Measurements from ENCODE around the gene USP21.

DNA sequence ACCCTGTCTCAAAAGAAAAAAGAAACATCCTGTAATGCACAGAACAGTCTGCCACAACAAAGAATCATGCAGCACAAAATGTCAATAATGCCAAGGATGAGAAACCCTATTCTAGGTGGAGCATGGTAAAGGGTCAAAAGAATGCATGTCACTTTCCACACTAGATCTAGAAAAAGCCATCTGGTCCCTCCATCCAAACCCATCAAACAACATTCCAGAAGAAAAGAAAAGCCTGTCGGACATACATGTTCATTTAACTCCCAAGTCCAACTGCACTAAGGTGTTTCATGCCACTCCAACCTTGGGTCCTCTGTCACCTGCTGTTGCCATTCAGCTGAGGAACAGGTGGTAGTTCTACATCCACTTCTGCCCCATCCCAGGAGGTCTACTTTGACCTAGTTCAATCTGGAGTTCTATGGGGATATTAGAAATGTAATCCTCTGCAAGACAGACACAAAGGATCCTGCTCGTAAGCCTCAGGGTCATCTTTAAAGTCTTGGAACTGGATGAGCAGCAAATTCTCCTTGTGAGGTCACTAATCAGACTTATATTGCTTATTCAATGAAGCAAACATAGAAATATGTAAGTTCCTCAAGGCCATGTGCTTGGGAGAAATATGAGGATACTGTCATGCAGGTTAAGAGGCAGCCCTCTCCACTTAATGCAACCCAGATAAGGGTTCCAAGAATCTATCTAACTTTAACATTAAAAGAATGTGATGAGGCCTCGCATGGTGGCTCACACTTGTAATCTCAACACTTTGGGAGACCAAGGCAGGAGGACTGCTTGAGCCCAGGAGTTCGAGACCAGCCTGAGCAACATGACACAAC, 30.5 kb upstream of the USP21 start:
- TF ChIP-seq FOXP2 (optimal IDR thresholded peaks at IDR 0.05; ENCODE audit: borderline replicate concordance, extremely low read depth, extremely low read length, insufficient read depth): no peak
- TF ChIP-seq, protein P1, sequence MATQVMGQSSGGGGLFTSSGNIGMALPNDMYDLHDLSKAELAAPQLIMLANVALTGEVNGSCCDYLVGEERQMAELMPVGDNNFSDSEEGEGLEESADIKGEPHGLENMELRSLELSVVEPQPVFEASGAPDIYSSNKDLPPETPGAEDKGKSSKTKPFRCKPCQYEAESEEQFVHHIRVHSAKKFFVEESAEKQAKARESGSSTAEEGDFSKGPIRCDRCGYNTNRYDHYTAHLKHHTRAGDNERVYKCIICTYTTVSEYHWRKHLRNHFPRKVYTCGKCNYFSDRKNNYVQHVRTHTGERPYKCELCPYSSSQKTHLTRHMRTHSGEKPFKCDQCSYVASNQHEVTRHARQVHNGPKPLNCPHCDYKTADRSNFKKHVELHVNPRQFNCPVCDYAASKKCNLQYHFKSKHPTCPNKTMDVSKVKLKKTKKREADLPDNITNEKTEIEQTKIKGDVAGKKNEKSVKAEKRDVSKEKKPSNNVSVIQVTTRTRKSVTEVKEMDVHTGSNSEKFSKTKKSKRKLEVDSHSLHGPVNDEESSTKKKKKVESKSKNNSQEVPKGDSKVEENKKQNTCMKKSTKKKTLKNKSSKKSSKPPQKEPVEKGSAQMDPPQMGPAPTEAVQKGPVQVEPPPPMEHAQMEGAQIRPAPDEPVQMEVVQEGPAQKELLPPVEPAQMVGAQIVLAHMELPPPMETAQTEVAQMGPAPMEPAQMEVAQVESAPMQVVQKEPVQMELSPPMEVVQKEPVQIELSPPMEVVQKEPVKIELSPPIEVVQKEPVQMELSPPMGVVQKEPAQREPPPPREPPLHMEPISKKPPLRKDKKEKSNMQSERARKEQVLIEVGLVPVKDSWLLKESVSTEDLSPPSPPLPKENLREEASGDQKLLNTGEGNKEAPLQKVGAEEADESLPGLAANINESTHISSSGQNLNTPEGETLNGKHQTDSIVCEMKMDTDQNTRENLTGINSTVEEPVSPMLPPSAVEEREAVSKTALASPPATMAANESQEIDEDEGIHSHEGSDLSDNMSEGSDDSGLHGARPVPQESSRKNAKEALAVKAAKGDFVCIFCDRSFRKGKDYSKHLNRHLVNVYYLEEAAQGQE (IDR thresholded peaks at IDR 0.05; ENCODE audit: insufficient read depth in 1 of 2, low read depth in 2 of 2, low read length in 2 of 2): no peak
- TF ChIP-seq POLR2AphosphoS5 (IDR thresholded peaks at IDR 0.05; ENCODE audit: low read depth, low read length): no peak
- no peak for TF ChIP-seq TAF1 (IDR thresholded peaks at IDR 0.05; ENCODE audit: borderline replicate concordance, insufficient read depth, low read length)

All from PFSK-1 (cell line).